ENCODE measurements around the gene SOS1. TPM values are rescaled to one million over a fixed set of nuclear protein-coding genes. Genes with fewer than 3 reads are reported as not detected.
"Not testable (repeated sequence)": the region's sequence is repeated elsewhere in the genome, so short reads cannot be mapped to it uniquely, and the experiment has no call there.

SOS1 gene
- total RNA-seq, 2 donors from 2014 or later, result 29.8 to 61.2 TPM

GRCh38 chr2:39138837-39139211 lies 18.0 kb upstream of the SOS1 start:
- no peaks in the 10 kb centered on the region for H3K27me3 ChIP-seq (replicated peaks; ENCODE audit: insufficient read depth)

GRCh38 chr2:39138187-39138836 lies 17.5 kb upstream of the SOS1 start:
- not testable (repeated sequence) for H3K4me3 ChIP-seq; H3K36me3 ChIP-seq; H3K9me3 ChIP-seq; H3K27me3 ChIP-seq (replicated peaks; ENCODE audit: insufficient read depth); ATAC-seq (ENCODE audit: insufficient number of reproducible peaks, low FRiP score, low read depth); DNase-seq (ENCODE audit: low spot score); H3K27ac ChIP-seq; H3K4me1 ChIP-seq (ENCODE audit: control insufficient read depth in 1 of 2, low read depth in 2 of 2)

More at GRCh38 chr2:39138837-39139211, 18.0 kb upstream of the SOS1 start:
- Histone ChIP-seq H3K9me3 (no peaks in the 10 kb centered on the region), H3K4me1 (ENCODE audit: control insufficient read depth in 1 of 2, low read depth in 2 of 2) (peaks cover 0 to 9% of the 10 kb centered on the region in 2 donors), H3K4me3 (no peak overlapping the region), H3K27ac (no peak overlapping the region), H3K36me3 (no peaks in the 10 kb centered on the region)
- ATAC-seq (ENCODE audit: insufficient number of reproducible peaks, low FRiP score, low read depth) (no peak), DNase-seq (ENCODE audit: low spot score) (no peak)
- no peak for TF ChIP-seq CTCF (IDR thresholded peaks at IDR 0.05)

- Histone ChIP-seq H3K36me3 (no peaks in the 10 kb centered on the region), H3K27ac (no peak overlapping the region), H3K9me3 (no peaks in the 10 kb centered on the region), H3K4me3 (no peak overlapping the region), H3K4me1 (ENCODE audit: control insufficient read depth in 1 of 2, low read depth in 2 of 2) (peaks cover 0 to 7% of the 10 kb centered on the region in 2 donors), H3K27me3 (replicated peaks; ENCODE audit: insufficient read depth) (no peaks in the 10 kb centered on the region)
- ATAC-seq (ENCODE audit: insufficient number of reproducible peaks, low FRiP score, low read depth) (no peak), DNase-seq (ENCODE audit: low spot score) (no peak)
- no peak for TF ChIP-seq CTCF (IDR thresholded peaks at IDR 0.05)
Measured at GRCh38 chr2:39136799-39137198, 15.9 kb upstream of the SOS1 start.

GRCh38 chr2:39135690-39136259 lies 14.9 kb upstream of the SOS1 start:
- Histone ChIP-seq H3K9me3 (no peaks in the 10 kb centered on the region), H3K4me3 (no peak overlapping the region), H3K27me3 (replicated peaks; ENCODE audit: insufficient read depth) (no peaks in the 10 kb centered on the region), H3K4me1 (ENCODE audit: control insufficient read depth in 1 of 2, low read depth in 2 of 2) (no peaks in the 10 kb centered on the region), H3K36me3 (no peaks in the 10 kb centered on the region), H3K27ac (no peak overlapping the region)
- DNase-seq (ENCODE audit: low spot score), result no peak
- TF ChIP-seq CTCF (IDR thresholded peaks at IDR 0.05), result no peak
- ATAC-seq (ENCODE audit: insufficient number of reproducible peaks, low FRiP score, low read depth), result no peak

- Histone ChIP-seq H3K27me3 (replicated peaks; ENCODE audit: insufficient read depth) (no peaks in the 10 kb centered on the region), H3K4me3 (no peak overlapping the region), H3K9me3 (no peaks in the 10 kb centered on the region), H3K36me3 (no peaks in the 10 kb centered on the region), H3K4me1 (ENCODE audit: control insufficient read depth in 1 of 2, low read depth in 2 of 2) (peaks cover 2 to 3% of the 10 kb centered on the region in 2 donors), H3K27ac (no peak overlapping the region)
- TF ChIP-seq CTCF (IDR thresholded peaks at IDR 0.05), result no peak
- DNase-seq (ENCODE audit: low spot score) (no peak), ATAC-seq (ENCODE audit: insufficient number of reproducible peaks, low FRiP score, low read depth) (no peak)
Measured at GRCh38 chr2:39133215-39133851, 12.5 kb upstream of the SOS1 start.

Measured in thoracic aorta (tissue), 2 donors.